ENCODE measurements around the gene SBK3.
A peak's percentile ranks its signal among the peaks of the same experiment; 100 is the strongest.
"Not testable (repeated sequence)": the region's sequence is repeated elsewhere in the genome, so short reads cannot be mapped to it uniquely, and the experiment has no call there.

SBK3 gene

GRCh38 chr19:55539090-55539984, 6.0 kb downstream of the SBK3 start:
- no peak for DNase-seq

DNA sequence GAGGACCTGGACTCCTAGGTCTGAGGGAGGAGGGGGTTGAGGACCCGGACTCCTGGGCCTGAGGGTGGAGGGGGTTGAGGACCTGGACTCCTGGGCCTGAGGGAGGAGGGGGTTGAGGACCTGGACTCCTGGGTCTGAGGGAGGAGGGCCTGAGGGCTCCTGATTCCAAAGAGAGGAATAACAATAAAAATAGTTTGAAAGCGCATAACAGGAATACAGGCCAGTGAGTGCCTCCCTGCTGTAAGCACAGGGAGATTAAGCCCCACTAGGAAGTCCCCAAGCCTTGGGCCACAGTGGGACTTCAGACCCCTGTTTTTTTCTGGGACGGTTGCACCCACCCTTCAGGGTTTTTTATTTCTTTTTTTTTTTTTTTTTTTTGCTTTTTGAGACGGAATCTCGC, 7.2 kb downstream of the SBK3 start:
- DNase-seq = no peak

GRCh38 chr19:55537741-55538111, 7.6 kb downstream of the SBK3 start:
- no peak for DNase-seq

- no peak for DNase-seq
These were observed 8.2 kb downstream of the SBK3 start, which contains the start of gene SBK2 for GRCh38 chr19:55536951-55537740. TSS of gene SBK2 (minus strand) at chr19:55537133. CDS start at chr19:55536294, 839 bp downstream.

DNA sequence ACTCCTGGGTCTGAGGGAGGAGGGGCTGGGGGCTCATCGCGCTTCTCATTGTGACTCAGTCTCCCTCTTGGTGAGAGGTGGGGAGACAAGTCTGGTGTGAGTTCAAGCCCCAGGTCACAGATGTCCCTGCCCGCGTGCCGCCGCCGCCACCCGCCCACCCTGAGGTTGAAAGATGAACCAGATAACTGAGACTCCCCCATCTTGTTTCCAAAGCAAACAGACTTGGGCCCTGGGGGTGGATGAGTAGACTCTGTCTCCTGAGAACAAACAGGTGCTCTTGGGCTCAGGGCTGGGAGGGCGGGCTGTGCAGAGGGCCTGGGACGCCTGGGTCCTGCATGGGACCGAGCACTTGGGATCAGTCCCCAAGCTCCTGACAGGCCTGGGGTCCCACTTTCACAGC, 9.0 kb downstream of the SBK3 start:
- DNase-seq = no peak

DNA sequence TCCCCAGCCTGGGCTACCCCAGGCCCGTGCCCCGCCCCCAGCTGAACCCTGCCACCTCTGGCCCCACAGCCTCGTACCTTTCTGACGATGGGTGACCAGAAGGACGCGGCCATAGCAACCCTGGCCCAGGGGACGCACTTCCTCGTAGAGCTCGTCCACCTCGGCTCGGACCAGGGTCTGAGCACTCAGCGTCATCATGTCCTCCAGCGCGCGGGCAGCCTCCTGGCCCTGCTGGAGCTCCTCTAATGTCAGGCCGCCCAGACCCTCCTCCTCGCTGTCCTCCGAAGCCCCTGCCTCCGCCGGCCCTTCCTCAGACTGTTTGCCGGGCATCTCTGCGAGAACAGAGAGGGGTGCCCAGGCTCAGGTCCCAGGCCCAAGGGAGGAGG, 9.4 kb downstream of the SBK3 start:
- no peak for DNase-seq

DNA sequence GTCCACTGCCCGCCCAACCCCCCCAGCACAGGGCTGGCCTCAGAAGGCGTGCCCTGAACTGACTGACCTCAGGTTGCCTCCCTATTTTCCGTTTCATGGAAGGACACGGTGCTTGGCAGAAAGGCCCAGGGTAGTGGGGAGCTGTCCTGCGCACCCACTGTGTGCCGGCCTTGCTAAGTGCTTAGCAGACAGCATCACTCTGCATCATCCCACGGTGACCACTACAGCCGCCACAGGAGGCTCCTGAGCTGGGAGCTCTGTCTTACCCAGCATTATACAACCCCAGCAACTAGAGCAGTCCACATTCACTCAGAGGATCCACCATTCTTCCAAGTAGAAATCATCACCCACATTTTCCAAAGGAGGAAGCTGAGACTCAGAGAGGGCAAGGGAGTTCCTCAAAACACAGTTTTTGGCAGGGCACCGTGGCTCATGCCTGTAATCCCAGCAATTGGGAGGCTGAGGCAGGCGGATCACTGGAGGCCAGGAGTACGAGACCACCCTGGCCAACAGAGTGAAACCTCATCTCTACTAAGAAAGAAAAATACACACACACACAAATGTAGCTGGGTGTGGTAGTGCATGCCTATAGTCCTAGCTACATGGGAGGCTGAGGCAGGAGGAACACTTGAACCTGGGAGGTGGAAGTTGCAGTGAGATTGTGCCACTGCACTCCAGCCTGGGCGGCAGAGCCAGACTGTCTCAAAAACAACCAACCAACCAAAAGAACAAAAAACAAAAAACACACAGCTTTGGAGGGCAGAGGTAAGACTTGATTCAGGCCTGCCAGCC, 10.0 kb downstream of the SBK3 start:
- peak; percentile 63 to 68 for DNase-seq

GRCh38 chr19:55534280-55534679, 11.1 kb downstream of the SBK3 start:
- not testable (repeated sequence) for DNase-seq

GRCh38 chr19:55530996-55531395, 14.3 kb downstream of the SBK3 start:
- no peak for DNase-seq

GRCh38 chr19:55529636-55530234, 15.6 kb downstream of the SBK3 start:
- DNase-seq = no peak

- DNase-seq = no peak
These were observed 17.1 kb downstream of the SBK3 start for GRCh38 chr19:55528030-55528803.

DNA sequence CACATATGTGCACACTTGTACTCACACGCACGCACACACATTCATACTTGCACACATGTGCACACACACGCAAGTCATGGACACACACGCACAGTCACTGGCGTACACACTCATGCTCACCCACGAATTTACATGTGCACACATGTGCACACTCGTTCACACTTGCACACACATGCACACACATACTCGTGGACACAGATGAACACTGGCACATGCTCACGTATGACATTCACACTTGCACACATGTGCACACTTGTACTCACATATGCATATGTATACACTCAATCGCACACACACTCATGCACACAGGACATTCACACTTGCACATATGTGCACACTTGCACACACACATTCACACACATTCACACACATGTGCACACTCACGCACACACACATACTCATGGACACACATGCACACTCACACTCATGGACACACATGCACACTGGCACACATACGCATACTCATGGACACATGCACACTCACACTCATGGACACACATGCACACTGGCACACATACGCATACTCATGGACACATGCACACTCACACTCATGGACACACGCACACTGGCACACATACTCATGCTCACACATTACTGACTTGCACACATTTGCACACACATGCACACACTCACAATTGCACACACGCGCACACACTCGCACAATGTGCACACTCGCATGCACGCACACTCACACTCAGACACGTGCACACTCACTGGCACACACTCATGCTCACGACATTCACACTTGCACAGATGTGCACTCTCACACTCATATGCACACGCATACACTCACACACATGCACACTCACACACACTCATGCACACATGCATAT, 17.9 kb downstream of the SBK3 start:
- DNase-seq = no peak

DNA sequence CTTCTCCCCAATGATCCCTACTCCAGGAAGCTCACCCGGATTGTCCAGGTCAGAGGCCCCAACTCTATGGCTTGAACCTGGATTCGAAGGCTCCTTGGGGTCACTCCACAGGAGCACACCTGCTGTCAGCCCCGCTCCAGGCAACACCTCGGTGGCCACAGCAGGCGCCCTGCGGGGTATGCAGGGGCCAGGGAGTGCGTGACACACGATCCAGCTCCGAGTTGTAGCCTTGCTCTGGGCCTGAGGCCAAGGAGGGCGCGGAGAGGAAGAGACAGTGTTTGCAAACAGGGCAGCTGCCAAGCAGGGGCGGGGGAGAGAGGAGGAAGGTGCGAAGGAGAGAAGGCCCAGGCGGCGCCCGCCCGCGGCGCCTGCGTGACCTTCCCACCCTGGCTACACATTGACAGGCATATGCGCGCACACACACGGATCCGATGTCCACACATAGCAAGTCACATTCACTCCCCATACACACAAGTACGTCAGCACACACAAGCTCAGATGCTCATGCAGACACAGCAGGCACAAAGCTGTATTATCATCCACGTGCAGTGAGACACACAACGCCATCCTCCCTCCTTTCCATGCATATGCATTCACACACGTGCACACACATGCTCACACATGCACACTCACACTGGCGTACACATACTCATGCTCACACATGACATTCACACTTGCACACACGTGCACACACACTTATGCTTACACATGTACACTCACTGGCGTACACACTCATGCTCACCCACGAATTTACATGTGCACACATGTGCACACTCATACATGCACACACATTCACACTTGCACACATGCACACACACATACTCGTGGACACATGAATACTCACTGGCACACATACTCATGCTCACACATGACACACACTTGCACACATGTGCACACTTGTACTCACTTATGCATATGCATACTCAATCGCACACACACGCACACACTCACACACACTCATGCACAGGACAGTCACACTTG, 18.8 kb downstream of the SBK3 start:
- peak; percentile 24 to 52 for DNase-seq

GRCh38 chr19:55525289-55526101, 19.8 kb downstream of the SBK3 start:
- DNase-seq = no peak

- DNase-seq = no peak
These were observed 24.6 kb downstream of the SBK3 start for GRCh38 chr19:55520691-55521292.

GRCh38 chr19:55519451-55520311, 25.7 kb downstream of the SBK3 start:
- peak; percentile 24 to 49 for DNase-seq

Data from inflammatory macrophage (primary cell).